Activated CD4-positive, alpha-beta T cell treated with anti-CD3 and anti-CD28 coated beads, Interleukin-2, amount 50 U/mL, for 24 hours (primary cell): Measurements from ENCODE around the gene CAPZB.

ENCODE experiments used
- DNase-seq, 2 donors: peaks; one replicate each; pipeline ENCODE4 v3.0.0-alpha.2; 2020; ENCODE audit warnings: low read depth in 1 of 2, low spot score in 1 of 2

Gene CAPZB

DNA sequence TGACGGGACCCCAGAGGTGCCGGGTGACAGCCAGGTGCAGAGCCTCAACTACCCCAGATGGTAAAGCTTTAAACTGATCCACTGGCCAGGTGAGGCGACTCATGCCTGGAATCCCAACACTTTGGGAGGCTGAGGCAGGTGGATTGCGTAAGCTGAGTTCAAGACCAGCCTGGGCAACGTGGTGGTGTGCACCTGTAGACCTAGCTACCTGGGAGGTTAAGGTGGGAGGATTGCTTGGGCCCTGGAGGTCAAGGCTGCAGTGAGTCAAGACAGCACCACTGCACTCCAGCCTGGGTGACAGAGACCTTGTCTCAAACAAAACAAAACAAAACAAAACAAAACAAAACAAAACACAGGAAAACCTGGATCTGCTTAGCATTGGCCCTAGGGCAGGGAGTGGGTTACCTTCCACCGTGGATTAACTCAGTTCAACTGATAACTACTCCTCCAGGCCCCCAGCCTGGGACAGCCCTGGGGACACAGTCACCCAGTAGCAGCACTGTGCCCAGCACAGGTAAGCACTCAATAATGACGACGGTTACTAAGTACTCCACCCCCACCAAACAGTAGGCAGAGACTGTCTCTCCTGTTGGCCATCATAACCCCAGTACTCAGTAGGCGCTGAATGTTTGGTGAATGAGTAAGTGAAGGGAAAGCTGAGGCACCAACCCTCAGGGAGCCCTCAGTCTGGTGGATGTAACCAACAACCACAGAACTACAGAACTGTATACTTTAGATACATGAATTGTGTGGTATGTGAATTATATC is 151.6 kb downstream of the CAPZB start:
- no peak for DNase-seq

DNA sequence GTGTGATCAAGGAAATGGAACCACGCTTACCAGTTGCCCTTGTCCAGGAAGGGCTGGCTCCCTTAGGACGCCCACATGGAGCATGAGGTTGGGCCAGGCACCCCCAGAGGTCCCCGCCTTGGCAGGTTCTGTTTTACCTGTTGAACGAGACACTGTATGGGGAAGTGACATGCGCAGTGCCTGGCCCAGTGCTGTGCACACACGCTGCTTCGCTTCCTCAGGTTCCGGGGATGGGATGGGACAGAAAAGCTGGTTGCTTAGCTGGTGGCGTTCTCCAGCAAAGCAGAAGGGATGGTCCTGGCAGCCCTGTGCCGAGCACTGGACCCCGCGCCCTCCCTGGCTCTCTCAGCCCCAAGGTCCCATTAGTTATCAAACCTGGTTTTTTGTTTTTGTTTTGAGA is 152.5 kb downstream of the CAPZB start:
- no peak for DNase-seq

DNA sequence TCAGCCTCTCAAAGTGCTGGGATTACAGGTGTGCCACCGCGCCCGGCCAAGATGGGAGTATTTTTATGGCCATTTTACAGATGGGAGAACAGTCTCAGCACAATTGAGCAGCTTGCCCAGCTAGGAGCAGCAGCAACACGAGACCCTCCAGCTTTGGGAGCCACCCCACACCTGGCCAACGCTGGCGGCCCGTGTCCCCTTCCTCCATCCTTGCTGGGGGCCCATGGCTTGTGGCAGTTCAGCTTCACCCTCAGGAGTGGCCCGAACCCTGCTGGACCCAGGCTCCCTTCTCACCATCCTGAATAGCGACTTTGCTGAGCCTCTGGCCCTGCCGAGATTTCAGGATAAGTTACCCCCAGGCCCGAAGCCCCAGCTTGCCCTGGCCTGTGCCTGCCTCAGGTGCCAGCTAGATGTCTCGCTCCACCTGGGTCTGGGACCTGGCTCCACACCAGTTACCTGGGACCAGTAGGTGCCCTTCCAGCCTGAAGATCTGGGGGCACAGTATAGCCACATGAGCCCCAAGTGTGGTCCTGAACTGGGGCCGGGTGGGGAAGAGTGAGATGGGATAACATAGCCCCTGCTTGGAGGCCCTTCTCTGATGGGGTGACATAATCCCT is 154.0 kb downstream of the CAPZB start:
- DNase-seq = no peak

DNA sequence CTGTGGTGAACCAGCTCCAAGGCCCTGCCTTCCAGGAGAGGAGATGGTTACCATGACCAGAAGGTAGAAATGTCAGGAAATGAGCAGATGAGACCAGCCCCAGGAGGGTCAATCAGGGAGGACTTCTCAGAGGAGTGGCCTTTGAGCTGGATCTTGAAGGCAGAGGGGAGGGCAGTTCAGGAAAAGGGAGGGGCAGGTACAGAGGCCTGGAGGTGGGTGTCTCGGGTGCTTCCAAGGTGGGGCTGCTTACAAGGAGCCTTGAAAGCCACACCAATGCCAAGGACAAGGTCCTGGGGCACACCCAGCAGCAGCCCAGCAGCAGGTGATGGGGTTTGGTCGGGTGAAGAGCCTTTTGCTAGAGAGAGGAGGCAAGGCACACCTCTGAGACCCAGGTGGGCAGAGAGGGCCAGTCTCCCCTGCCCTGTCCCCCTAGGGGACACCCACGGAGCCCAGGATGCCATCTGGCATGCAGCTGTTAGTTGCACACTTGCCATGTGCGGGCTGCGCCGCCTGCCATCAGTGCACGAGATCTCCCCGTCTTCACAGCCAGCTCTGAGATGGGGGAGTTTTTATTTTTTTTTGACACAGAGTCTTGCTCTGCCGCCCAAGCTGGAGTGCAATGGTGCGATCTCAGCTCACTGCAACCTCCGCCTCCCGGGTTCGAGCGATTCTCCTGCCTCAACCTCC is 154.7 kb downstream of the CAPZB start:
- DNase-seq = no peak

DNA sequence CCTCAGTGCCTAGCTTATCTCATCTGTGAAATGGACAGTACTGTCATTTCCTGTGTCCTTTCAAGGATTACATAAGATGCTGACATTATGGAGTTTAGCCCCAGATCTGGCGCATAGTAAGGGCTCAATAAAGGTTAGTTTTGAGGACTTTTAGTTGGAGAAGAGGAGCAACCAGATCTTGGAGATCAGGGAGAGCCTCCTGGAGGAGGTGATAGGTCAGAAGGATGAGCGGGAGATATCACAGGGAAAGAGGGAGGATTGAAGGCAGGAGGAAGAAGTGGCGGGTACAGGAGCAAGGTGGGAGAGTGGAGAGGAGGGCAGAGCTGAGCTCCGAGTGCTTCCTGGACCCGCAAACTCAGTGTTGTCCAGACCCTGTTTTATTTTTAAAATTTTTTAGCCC is 155.7 kb downstream of the CAPZB start:
- no peak for DNase-seq

- DNase-seq = no peak
Measured at GRCh38 chr1:19329188-19329587, 156.2 kb downstream of the CAPZB start.

DNA sequence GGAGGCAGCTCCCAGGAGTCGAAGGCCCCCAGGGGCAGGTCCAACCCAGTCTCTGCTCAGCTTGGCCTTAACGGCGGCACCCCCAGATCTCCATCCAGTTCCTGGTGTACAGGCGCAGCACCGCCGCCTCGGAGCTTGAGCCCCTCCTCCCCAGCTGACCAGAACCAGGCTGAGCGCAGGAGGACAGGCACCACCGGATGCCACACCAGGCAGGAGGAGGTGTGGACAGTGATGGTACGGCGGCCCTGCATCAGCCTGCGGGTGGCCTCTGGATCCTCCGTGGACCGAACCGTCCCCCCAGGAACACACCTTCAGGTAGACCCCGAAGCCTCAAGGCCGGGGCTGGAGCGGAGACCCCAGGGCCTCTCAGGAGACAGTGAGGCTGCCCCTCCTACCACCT is 156.9 kb downstream of the CAPZB start:
- DNase-seq = no peak

GRCh38 chr1:19327736-19328135 is 157.6 kb downstream of the CAPZB start:
- no peak for DNase-seq

DNA sequence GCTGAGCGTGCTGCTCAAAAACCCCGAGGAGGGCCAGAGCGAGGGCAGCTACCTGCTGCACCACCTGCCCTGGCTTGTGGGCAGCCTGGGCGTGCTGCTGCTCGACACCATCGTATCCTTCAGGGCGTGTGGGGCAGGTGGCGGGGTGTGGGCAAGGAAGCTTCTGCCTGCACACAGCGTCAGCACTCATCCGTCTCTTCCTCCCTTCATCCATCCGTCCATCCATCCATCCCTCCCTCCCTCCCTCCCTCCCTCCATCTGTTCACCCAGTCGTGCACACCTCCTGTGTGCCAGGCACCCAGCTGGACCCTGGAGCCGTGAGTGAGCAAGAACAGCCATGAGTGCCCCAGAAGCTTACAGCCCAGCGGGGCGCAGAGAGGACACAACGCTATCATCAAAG is 158.0 kb downstream of the CAPZB start:
- DNase-seq = no peak

- no peak for DNase-seq
Measured at GRCh38 chr1:19326748-19327065, 158.6 kb downstream of the CAPZB start.

DNA sequence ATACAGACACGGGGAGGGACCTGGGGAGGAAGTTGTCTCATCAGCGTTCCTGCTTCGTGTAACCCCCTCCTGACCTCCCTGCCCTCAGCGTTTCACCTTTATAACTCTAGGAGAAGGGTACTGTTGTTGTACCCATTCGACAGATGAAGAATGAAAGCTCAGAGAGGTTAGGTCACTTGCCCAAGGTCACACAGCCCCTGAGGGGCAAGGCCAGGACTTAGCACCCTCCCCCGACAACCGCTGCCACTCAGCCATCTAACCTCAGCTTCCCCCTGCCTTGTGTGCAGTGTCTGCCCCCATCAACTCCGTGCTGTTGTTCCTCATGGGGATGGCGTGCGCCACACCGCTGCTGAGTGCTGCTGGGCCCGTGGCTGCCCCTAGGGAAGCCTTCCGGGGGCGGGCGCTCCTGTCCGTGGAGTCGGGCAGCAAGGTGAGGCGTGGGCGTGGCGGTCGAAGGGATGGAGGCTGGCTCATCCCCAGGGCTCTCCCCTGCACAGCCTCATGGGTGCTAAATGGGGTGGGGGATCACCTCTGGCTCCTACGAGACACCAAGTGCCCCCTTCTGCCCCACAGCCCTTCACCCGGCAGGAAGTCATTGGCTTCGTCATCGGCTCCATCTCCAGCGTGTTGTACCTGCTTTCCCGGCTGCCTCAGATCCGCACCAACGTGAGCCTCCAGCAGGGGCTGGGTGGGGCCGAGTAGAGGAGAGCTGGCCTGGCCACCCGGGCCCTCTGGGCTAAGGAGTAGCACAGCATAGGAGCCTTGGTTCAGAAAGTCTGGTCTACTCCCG is 159.2 kb downstream of the CAPZB start:
- no peak for DNase-seq

DNA sequence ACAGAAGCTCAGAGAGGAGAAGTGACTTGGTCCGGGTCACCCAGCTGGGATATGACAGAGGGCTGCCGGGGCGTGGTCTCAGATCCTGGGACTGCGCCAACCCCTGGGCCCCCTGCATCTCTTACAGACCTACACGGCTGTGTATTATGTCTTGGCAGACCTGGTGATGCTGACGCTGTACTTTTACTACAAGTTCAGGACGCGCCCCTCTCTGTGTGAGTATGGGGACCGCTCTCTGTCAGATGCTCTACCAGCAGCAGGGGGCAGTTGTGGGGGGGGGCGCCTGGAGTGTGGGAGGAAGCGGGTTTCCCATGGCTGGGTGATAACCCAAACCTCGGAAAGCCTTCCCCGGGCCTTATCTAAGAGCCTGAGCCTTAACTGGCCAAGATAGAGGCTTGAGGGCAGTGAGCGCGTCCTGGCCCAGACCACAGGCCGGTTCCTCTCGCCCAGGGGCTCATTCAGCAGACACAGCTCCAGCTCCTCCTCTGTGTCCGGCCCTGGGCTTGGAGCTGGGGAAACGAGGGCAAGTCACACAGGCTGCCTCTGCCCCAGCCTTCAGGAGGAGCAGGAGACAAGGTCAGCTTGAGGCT is 159.9 kb downstream of the CAPZB start:
- no peak for DNase-seq

DNA sequence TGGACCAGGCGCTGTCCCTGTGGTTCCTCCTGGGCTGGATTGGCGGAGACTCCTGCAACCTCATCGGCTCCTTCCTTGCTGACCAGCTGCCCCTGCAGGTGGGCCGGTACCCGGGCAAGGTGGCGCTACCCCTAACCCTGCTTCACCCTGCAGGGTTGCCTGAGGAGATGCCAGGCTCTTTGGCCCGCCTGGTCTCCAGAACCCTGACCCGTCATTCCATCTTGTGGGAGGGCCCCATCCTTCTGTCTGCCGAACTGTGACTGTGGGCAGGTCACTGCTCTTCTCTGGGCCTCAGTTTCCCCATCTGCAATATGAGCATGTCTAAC is 160.7 kb downstream of the CAPZB start:
- DNase-seq = no peak

GRCh38 chr1:19323987-19324664 is 161.2 kb downstream of the CAPZB start:
- no peak for DNase-seq

GRCh38 chr1:19322481-19322880 is 162.9 kb downstream of the CAPZB start:
- no peak for DNase-seq

DNA sequence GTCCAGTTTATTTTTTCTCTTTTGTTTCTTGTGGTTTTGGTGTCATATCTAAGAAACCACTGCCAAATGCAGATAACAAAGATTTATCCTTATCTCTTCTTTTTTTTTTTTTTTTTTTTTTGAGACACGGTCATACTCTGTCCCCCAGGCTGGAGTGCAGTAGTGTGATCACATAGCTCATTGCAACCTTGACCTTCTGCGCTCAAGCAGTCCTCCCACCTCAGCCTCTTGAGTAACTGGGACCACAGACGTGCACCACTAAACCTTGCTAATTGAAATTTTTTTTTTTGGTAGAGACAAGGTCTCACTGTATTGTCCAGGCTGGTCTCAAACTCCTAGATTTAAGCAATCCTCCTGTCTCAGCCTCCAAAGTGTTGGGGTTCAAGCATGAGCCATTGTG is 164.3 kb downstream of the CAPZB start:
- no peak for DNase-seq

- DNase-seq = no peak
Measured at GRCh38 chr1:19319196-19319595, 166.1 kb downstream of the CAPZB start.

DNA sequence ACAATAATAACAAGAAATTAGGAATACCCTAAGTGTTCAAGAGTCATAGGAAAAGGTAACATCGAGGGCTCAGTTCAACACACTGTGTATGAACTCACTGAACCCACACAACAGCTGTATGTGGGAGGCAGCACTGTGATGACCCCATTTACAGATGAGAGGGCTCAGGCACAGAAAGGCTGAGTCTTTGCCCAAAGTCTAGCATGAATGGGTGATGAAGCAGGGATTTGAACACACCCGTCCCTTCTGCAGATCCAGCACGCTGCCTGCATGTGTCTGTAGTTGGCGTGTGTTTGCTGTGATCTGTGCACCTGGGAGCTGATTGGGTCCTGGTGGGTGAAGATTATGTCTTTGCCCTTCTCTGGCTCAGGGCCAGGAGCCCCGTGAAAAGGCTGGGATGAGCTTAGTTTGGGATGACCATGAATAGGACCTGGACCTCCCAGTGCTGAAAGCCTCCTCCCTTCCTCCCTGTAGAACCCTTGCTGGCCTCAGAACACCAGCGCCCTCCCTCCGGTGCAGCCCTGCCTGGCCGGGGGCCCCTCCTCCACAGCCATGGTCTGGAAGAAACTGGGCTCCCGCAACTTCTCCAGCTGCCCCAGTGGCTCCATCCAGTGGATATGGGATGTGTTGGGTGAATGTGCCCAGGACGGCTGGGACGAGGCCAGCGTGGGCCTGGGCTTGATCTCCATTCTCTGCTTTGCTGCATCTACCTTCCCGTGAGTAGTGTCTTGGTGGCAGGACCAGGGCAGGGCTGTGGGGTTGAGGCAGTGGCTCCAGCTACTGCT is 168.0 kb downstream of the CAPZB start:
- no peak for DNase-seq

DNA sequence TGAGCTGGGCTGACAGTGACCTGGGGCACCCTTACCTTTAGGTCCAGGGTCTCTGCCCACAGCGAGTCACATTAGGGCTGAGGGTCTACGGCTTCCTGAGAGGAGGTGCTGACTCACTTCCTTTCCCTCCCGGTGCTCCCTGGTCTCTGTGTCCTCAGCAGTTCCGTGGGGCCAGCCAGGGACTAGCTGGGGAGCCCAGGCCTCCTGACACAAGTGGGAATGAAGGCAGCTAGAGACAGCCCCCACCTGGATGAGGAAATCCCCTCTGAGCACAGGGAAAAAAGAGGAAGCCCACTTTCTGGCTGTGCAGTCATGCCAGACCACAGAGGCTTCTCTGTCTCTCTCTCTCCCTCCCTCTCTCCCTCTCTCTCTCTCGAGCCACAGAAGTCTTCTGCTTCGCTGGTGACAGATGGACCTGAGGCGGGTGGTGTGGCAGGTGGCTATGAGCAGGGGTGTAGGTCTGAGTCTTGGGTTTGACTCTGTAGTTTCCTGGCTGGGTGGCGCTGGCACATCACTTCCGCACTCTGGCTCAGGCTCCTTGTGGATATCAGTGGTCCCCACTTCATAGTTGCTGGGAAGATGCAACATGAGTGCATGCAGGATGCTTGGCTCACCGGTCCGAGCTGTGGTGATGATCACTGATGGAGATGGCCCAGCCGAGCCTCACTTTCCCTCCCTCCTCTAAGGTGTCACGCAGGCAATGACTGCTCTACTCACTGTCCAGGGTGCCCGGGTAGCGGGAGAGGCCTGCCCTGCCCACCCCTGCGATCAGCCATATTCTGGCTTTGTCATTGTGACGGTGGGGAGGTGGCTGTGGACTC is 169.8 kb downstream of the CAPZB start:
- no peak for DNase-seq
